Measurements from ENCODE around the gene PRR33.

The PRR33 gene

DNA sequence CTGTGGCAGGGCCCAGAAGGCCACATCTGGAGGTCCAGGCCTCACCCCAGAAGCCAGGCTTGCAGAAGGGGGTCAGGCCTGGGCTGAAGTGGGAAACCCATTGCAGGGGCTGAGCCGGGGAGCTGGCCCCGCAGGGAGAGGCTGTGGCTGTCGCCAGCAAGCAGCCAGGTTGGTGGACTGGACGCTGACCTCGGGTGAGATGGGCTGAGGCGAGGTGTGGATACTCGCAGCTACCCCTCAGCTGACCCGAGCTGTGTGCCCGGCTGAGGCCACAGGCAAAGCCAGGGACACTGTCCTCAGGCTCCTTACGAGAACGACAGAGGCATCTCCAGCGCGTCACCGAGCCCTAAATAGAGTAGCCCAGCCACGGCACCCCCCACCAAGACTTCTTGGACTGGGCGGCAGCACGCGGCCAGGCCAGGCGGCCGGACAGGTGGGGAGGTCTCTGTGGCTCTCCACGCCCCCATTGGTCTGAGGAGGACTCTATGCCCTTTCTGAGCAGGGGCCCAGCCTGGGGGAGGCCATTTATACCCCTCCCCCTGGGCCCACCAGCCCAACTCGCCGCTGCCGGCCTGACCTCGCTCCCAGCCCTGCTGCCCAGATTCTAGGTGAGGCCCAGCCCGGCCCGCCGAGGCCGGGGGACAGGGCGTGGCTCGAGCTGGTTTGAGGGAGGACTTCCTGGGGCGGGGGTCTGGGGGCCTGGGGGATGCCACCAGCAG is 53.1 kb downstream of the PRR33 start, which contains the start of gene TNNI2:
Gene TNNI2, plus strand, starts transcription at position 556 of the 719 bp plus-strand sequence. CDS start 716 bp downstream, outside the sequence.
- DNase-seq (ENCODE audit: low read depth in 1 of 2, low spot score in 1 of 2), result no peak

Data from stimulated activated CD4-positive, alpha-beta T cell treated with anti-CD3 and anti-CD28 coated beads, Interleukin-15, amount 100 ng/mL, for 1 hour (primary cell).